Measurements from ENCODE around the gene THAP2.
"Not testable (repeated sequence)": the region's sequence is repeated elsewhere in the genome, so short reads cannot be mapped to it uniquely, and the experiment has no call there.

THAP2 gene

GRCh38 chr12:71664411-71665089, 449 bp downstream of the THAP2 start:
- no peak for DNase-seq

- DNase-seq: no peak
Observed at GRCh38 chr12:71665090-71665463, 976 bp downstream of the THAP2 start.

- DNase-seq: no peak
Observed at GRCh38 chr12:71666259-71666658, 2.2 kb downstream of the THAP2 start.

GRCh38 chr12:71671311-71671710, 7.2 kb downstream of the THAP2 start:
- DNase-seq: no peak

- no peak for DNase-seq
Observed at GRCh38 chr12:71671816-71672215, 7.7 kb downstream of the THAP2 start.

GRCh38 chr12:71682466-71682865, 18.4 kb downstream of the THAP2 start:
- no peak for DNase-seq

- DNase-seq: no peak
Observed at GRCh38 chr12:71683633-71684032, 19.5 kb downstream of the THAP2 start.

- no peak for DNase-seq
Observed at GRCh38 chr12:71684081-71684480, 20.0 kb downstream of the THAP2 start.

- no peak for DNase-seq
Observed at GRCh38 chr12:71685312-71685906, 21.3 kb downstream of the THAP2 start.

GRCh38 chr12:71685914-71686657, 22.0 kb downstream of the THAP2 start, which contains the start of gene TMEM19:
Gene TMEM19 (plus strand): TSS chr12:71686082. CDS start chr12:71686681, 599 bp downstream.
- peak; percentile 91 for DNase-seq

GRCh38 chr12:71686658-71687025, 22.5 kb downstream of the THAP2 start:
- DNase-seq: no peak

- DNase-seq: not testable (repeated sequence)
Observed at GRCh38 chr12:71687172-71687571, 23.1 kb downstream of the THAP2 start.

GRCh38 chr12:71688961-71689570, 25.0 kb downstream of the THAP2 start:
- no peak for DNase-seq

- peak; percentile 23 for DNase-seq
Observed at GRCh38 chr12:71691504-71692129, 27.5 kb downstream of the THAP2 start.

- no peak for DNase-seq
Observed at GRCh38 chr12:71693126-71693525, 29.0 kb downstream of the THAP2 start.

- not testable (repeated sequence) for DNase-seq
Observed at GRCh38 chr12:71693651-71694050, 29.6 kb downstream of the THAP2 start.

GRCh38 chr12:71694099-71694820, 30.2 kb downstream of the THAP2 start:
- DNase-seq: no peak

GRCh38 chr12:71695782-71696181, 31.7 kb downstream of the THAP2 start:
- DNase-seq: no peak

- DNase-seq: not testable (repeated sequence)
Observed at GRCh38 chr12:71702181-71702580, 38.1 kb downstream of the THAP2 start.

GRCh38 chr12:71702590-71702989, 38.5 kb downstream of the THAP2 start:
- DNase-seq: no peak

- no peak for DNase-seq
Observed at GRCh38 chr12:71703206-71703605, 39.1 kb downstream of the THAP2 start.

GRCh38 chr12:71704920-71705319, 40.8 kb downstream of the THAP2 start:
- DNase-seq: no peak
